Left ventricle myocardium superior (tissue), 1 donor: Measurements from ENCODE around the gene PAX8. TPM values are rescaled to one million over a fixed set of nuclear protein-coding genes. Genes with fewer than 3 reads are reported as not detected.
"Not testable (repeated sequence)": the region's sequence is repeated elsewhere in the genome, so short reads cannot be mapped to it uniquely, and the experiment has no call there.

Source experiments
- ATAC-seq: fragments of 200-7000 bp; cut with Tn5 transposase; one replicate; pipeline ENCODE4 v1.9.1; 2020; ENCODE audit warnings: mild to moderate bottlenecking, moderate library complexity
- DNase-seq: peaks from one replicate; pipeline ENCODE4 v3.0.0-alpha.2; 2020
- intact Hi-C: fragments of 100-400 bp; cut with micrococcal nuclease; formaldehyde crosslinking; loops from one replicate; pipeline ENCODE4 v1.11.0; 2022
- long read RNA-seq: library from polyadenylated mRNA; unstranded; transcript quantifications from one replicate; pipeline ENCODE4 v2.0.0, GENCODE V29; 2021
- total RNA-seq: library from RNA; stranded (reverse); fragmentation: NEBNext Ultra II Directional; extraction: Animal tissue kit (Norgen Biotek cat#: 25700); gene quantifications from one replicate; pipeline ENCODE4 v1.2.1, GENCODE V29; 2021
- donor health status: DM: no; HTN: yes; CAD: no; lungs with severe emphysema.

The PAX8 gene
- 0.30 TPM for total RNA-seq
- long read RNA-seq, partial matches to known transcripts: 1 of 2 reads
- long read RNA-seq, other reads (novel, unspliced or antisense): 1 of 2 reads

- DNase-seq: no peak
- intact Hi-C loops: no loop called here
- ATAC-seq: no peak
Observed at GRCh38 chr2:113278742-113279139, at the start of gene PAX8. TSS of gene PAX8 (minus strand) at chr2:113278921. CDS start at chr2:113278394, 527 bp downstream.

- ATAC-seq: no peak
- intact Hi-C loops: no loop called here
- no peak for DNase-seq
Observed at GRCh38 chr2:113328043-113328442, 49.3 kb upstream of the PAX8 start.

GRCh38 chr2:113325161-113325731 is 46.5 kb upstream of the PAX8 start:
- DNase-seq, intact Hi-C loops: not testable (repeated sequence)
- ATAC-seq: peak; percentile 44

GRCh38 chr2:113324684-113325160 is 46.0 kb upstream of the PAX8 start:
- ATAC-seq: peak; percentile 90
- intact Hi-C loops: no loop called here
- DNase-seq: peak; percentile 71

- DNase-seq: not testable (repeated sequence)
Observed at GRCh38 chr2:113323129-113323528, 44.4 kb upstream of the PAX8 start.

GRCh38 chr2:113320106-113320505 is 41.4 kb upstream of the PAX8 start:
- DNase-seq, intact Hi-C loops: not testable (repeated sequence)

More at GRCh38 chr2:113323129-113323528, 44.4 kb upstream of the PAX8 start:
- ATAC-seq, intact Hi-C loops: not testable (repeated sequence)

GRCh38 chr2:113318941-113319340 is 40.2 kb upstream of the PAX8 start:
- intact Hi-C loops, DNase-seq, ATAC-seq: not testable (repeated sequence)

More at GRCh38 chr2:113320106-113320505, 41.4 kb upstream of the PAX8 start:
- not testable (repeated sequence) for ATAC-seq

GRCh38 chr2:113316085-113316484 is 37.4 kb upstream of the PAX8 start:
- DNase-seq (no peak), ATAC-seq (no peak)
- intact Hi-C loops: no loop called here

- ATAC-seq, DNase-seq, intact Hi-C loops: not testable (repeated sequence)
Observed at GRCh38 chr2:113314663-113315062, 35.9 kb upstream of the PAX8 start.

GRCh38 chr2:113314176-113314575 is 35.5 kb upstream of the PAX8 start:
- intact Hi-C loops, DNase-seq, ATAC-seq: not testable (repeated sequence)

GRCh38 chr2:113311781-113312180 is 33.1 kb upstream of the PAX8 start:
- ATAC-seq: peak; percentile 26
- DNase-seq, intact Hi-C loops: not testable (repeated sequence)

GRCh38 chr2:113311191-113311590 is 32.5 kb upstream of the PAX8 start:
- intact Hi-C loops, ATAC-seq, DNase-seq: not testable (repeated sequence)

- no peak for DNase-seq
- intact Hi-C loops: no loop called here
- ATAC-seq: no peak
Observed at GRCh38 chr2:113309655-113310387, 31.1 kb upstream of the PAX8 start.

GRCh38 chr2:113308784-113309183 is 30.1 kb upstream of the PAX8 start:
- intact Hi-C loops, ATAC-seq, DNase-seq: not testable (repeated sequence)

- ATAC-seq, DNase-seq, intact Hi-C loops: not testable (repeated sequence)
Observed at GRCh38 chr2:113306207-113306606, 27.5 kb upstream of the PAX8 start.

- intact Hi-C loops, ATAC-seq, DNase-seq: not testable (repeated sequence)
Observed at GRCh38 chr2:113305749-113306148, 27.0 kb upstream of the PAX8 start.

- intact Hi-C loops: no loop called here
- no peak for ATAC-seq
- no peak for DNase-seq
Observed at GRCh38 chr2:113305146-113305545, 26.4 kb upstream of the PAX8 start.

GRCh38 chr2:113304702-113305101 is 26.0 kb upstream of the PAX8 start:
- no peak for DNase-seq
- ATAC-seq: peak; percentile 29
- intact Hi-C loops: no loop called here

- intact Hi-C loops, ATAC-seq, DNase-seq: not testable (repeated sequence)
Observed at GRCh38 chr2:113302216-113302980, 23.7 kb upstream of the PAX8 start.
